GM21529 (cell line): ENCODE data around the gene LRRK1.
"Not testable (repeated sequence)": the region's sequence is repeated elsewhere in the genome, so short reads cannot be mapped to it uniquely, and the experiment has no call there.

Source experiments
- ATAC-seq: cut with Tn5 transposase; IDR thresholded peaks from one replicate; pipeline ENCODE4 v1.9.1; 2021; ENCODE audit not compliant: unreplicated experiment

Gene LRRK1

DNA sequence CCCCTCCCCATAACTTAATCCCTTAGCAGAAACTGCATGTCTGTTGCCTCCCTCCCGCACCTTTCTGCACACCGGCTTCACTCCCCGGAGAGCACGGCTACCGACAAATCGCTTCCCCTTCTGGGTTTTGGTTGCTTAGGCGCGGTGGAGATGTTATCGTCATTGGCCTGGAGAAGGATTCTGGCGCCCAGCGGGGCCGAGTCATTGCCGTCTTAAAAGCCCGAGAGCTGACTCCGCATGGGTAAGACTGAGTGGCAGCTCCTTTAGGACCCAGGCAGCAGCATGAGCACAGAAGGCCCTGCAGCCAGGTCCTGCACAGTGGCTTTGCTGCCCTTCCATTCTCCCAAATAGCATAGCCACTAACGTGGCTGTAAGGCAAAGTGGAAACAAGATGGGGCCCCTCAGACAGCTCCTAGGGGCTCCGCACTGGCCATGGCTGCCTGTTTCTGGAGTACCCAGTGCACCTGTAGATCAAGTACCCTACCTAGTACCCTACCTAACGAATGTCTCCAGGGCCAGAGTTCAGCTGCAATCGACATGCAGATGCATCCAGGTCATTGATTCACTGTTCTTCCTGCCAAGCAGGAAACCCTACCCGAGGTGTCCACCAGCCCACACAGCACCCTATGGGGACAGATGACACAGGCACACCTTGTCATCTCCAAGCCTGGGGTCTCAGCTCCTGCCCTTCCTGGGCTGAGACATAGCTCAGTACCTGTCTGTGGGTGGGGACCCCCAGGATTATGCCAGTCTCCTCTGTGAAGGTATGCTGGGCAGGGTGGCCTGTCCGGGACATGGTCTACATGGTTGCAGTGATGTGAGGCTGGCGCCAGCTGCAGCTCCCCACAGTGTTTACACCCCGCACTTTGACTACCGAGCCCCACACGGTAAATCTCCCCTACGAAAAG is 147.6 kb downstream of the LRRK1 start:
- no peak for ATAC-seq

DNA sequence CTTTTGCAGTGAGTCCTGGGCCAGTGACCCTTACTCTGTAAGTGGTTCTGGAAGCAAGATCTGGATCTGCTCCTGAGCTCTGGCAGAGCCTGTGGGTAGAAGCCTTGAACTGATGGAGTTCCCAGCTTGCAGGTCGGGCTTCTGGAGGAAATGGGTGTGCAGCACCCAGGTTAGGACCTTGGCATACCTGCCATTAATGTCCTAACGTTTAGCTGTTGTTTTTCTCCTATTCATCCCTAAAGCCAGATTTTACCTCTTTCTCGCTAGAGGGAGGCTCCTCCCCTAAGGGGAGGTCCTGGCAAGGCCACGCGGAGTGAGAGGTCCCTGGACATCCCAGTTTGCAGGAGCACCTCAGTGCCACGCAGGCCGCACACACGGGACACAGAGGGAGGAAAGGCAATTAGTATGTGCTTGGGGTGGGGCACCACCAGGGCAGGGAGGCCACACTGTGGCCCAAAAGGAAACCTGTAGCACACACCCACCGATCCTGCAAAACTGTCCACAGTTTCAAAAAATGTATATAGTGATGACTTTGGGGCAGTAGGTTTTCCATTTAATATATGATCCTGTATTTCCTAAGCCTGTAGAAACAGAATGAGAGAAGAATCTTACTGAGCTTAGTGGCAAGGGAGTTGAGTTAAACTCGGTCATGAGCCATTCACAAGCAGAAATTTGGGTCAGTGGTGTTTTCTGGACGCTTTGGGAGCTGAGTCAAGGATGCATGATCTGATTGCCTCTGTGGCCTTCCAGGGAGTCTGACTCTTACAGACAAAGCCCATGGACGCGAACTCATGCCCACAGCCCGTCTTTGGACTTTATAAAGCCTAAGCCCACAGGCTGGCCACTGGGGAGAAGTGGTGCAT is 148.7 kb downstream of the LRRK1 start:
- no peak for ATAC-seq

GRCh38 chr15:101068523-101068960 is 149.4 kb downstream of the LRRK1 start:
- ATAC-seq, result no peak

DNA sequence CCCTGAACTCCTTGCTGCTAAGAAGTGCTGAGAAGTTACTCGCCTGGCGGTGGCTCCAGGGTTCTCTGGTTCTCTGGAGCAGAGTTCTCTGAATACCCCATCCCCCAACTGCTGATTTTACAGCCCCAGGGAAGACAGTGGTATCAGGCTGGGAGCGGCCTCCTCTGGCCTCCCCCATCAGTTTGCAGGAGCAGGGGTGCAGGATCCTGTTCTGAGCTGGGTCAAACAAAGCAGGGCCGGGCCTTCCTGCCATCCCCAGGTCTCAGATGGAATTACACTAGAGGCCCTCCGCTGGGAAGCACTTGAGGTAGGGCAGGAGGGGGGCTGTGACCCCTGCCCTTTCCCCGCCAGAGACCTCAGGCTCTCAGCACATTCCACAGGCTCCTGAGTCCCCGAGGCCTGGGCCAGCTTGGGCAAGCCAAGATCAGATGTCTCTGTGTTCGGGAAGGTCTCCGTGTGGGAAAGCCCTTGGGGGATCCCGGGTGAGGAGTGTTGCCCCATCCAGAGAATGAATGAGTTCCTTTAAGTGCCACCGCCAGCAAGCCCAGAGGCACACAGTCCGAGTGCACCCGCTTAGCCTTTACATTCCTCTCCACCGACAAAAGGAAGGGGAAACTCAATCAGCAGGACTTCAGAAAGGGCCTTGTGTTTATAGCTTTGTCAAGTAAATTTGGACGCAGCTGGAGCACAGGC is 149.9 kb downstream of the LRRK1 start:
- ATAC-seq, result no peak

- ATAC-seq, result no peak
These were observed 150.5 kb downstream of the LRRK1 start for GRCh38 chr15:101069654-101069973.

GRCh38 chr15:101070024-101070423 is 150.9 kb downstream of the LRRK1 start:
- no peak for ATAC-seq

- ATAC-seq, result no peak
These were observed 151.5 kb downstream of the LRRK1 start for GRCh38 chr15:101070502-101071273.

DNA sequence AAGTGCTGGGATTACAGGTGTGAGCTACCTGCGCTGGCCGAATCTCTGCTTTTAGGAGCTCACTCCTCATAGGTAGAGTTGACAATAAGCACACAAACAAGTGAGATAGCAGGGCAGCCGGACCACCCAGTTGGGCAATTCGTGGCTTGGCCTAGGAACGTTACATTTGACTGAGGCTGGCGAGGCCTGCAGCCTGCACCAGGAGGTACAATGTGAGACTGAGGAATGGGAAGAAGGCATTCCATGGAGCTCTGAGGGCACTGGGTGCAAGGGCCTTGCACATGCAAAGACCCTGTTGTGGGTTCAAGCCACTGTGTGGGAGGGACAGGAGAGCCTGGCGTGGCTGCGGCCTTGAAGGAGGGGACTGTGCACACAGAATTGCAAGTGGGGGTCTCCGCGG is 152.5 kb downstream of the LRRK1 start:
- no peak for ATAC-seq

GRCh38 chr15:101072235-101072634 is 153.1 kb downstream of the LRRK1 start:
- ATAC-seq, result not testable (repeated sequence)

DNA sequence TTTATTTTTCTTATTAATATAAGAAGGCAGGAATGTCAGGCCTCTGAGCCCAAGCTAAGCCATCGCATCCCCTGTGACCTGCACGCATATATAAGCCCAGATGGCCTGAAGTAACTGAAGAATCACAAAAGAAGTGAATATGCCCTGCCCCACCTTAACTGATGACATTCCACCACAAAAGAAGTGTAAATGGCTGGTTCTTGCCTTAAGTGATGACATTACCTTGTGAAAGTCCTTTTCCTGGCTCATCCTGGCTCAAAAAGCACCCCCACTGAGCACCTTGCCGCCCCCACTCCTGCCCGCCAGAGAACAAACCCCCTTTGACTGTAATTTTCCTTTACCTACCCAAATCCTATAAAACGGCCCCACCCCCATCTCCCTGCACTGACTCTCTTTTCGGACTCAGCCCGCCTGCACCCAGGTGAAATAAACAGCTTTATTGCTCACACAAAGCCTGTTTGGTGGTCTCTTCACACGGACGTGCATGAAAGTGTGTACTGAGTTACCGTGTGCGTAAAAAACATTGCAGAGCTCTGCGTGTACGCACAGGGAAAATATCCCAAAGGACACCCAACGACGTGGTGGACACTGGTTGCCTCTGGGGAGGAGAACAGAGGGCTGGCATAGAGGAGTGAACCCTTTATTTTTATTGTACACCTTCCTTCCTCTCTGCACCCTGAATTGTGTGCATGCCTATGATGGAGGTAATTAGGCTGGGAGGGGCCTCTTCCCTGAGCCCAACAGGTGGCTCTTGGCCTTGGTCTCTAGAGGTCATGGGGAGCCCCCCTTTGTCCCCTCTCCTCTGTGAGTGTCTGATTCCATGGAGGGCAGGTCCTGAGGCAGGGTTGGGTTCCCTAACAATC is 158.9 kb downstream of the LRRK1 start:
- ATAC-seq, result not testable (repeated sequence)

GRCh38 chr15:101078669-101079323 is 159.6 kb downstream of the LRRK1 start:
- no peak for ATAC-seq

GRCh38 chr15:101081900-101082299 is 162.7 kb downstream of the LRRK1 start:
- ATAC-seq, result no peak

GRCh38 chr15:101083336-101084045 is 164.3 kb downstream of the LRRK1 start:
- ATAC-seq, result no peak

GRCh38 chr15:101084801-101085200 is 165.6 kb downstream of the LRRK1 start:
- no peak for ATAC-seq

GRCh38 chr15:101085311-101085700 is 166.1 kb downstream of the LRRK1 start:
- no peak for ATAC-seq

- ATAC-seq, result no peak
These were observed 167.4 kb downstream of the LRRK1 start for GRCh38 chr15:101086394-101087171.

DNA sequence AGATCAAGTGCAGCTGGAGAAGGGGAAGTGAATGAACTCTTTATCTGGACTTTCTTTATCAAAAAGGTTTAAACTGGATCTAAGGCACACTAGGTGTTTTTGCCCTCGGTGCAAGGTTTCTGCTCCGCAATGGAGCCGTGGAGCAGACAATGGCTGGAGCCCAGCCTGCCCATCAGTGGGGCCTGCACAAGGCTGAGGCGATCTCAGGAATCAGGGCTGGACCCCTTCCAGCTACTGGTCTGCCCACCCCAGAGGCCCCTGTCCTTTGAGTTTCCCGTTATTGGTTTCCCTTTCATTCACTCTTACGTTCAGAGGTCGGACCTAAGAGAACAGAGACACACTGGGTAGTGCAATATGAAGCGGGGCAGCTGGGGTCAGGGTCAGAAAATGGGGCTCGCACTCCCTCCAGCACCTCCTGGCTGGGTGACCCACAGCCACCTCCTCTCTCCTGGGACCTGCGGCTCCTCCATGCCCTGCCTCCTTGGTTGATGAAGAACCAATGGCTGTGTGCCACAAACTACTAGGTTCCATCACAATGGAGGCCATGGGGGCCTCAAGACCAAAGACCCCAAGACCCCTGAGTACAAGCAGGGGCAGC is 168.1 kb downstream of the LRRK1 start:
- ATAC-seq, result no peak
